NCI-H187 treated with DMSO at 0.1 percent for 48 hours (cell line): Measurements from ENCODE around the gene GADD45G.

Experiments used
- DNase-seq: peaks from one replicate; lab custom pipeline; 2025; lab: John Stamatoyannopoulos, UW

The GADD45G gene

DNA sequence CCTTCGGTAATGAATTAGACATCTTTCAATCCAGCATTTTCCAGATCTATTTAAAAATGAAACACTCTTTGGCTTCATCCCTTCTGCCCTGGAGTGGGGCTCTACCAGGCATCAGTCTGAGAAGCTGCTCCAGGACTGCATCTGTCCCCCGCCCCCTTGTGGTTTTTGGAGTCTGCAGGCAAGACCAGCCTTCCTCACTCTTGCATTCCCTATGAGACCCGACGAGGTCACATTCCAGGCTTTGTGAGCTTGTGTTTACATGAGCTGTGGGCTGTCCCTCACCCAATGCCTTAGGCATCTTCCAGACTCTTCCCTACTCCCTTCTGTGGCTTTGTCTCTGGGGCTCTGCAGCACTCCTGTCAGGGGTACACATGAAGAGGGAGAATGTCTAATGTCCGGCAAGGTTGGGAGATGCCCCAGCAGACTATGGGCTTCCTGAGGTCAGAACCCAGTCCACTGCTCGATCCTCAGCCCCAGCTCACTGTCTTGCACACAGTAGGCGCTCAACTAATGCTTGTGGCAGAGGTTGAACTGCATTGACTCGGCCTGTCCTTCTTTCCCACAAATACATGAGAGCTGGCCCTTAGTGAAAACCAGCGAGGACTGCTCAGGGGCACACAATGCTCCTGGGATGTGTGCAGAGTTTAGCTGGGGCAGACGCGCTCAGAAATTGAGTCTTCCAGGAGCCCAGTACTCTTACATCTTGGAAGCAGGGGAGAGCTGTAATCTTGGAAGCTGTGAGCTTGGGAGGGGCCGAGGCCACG, 11.7 kb upstream of the GADD45G start:
- no peak for DNase-seq

DNA sequence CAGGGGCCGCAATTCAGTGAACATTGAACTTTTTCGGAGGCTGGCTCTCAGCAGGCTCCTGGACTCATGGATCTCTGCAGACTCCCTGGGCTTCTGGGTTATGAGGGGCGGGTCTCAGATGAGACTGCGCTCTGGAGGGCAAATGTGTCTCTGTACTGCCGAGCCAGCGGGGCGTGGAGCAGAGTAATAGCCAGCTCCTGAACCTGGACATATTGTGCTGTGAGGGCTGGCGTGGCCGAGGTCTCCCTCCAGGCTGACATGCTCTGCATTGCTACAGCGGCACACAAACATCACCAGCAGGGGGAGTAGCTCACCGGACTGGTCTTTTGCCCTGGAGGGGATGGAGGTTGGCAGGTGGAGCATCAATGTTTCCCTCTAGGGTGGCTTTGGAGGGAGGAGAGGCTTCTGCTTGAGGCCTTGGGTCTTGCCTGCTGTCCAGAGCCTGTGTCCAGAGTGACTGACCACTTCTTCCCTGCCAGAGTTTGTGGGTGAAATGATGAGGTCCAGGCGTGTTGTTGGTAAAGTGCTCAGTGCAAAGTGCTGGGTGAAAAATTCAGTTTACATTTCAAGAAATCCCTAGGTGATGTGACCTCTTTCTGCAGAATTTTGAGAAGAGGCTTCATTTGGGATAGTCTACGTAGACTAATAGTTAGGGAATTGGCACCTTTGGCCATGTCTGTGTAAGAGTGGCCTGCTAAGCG, 10.9 kb upstream of the GADD45G start:
- no peak for DNase-seq

- no peak for DNase-seq
These were observed 9.8 kb upstream of the GADD45G start for GRCh38 chr9:89594811-89595550.

GRCh38 chr9:89595646-89596045, 9.2 kb upstream of the GADD45G start:
- no peak for DNase-seq

DNA sequence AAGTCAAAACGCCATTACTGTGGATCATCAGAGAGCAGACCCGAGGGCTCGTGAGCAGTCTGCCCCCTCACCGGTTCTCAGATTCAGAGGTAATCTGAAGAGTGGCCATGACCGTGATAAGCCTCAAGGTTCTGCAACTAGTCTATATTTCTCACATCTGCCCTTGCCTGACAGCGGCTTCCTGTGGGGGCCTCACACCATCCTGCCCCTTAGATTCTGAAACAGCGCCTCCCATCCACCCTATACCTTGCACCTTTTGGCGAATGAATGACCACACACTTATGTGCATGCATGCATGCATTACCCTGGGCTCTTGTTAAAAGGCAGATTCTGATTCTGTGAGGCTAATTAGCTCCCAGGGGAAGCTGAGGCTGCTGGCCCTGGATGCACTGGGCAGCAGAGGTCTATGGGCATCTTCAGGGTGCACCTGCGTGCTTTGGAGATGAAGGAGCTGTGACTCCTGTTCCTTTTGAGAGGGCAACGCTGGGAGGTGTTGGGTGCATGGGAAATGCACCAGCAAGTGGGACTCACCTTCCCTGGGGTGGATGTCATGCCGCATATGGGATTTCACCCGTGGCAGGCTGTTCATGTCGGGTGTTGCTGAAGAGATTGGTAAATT, 7.8 kb upstream of the GADD45G start:
- DNase-seq: no peak

GRCh38 chr9:89597711-89598362, 7.0 kb upstream of the GADD45G start:
- no peak for DNase-seq

DNA sequence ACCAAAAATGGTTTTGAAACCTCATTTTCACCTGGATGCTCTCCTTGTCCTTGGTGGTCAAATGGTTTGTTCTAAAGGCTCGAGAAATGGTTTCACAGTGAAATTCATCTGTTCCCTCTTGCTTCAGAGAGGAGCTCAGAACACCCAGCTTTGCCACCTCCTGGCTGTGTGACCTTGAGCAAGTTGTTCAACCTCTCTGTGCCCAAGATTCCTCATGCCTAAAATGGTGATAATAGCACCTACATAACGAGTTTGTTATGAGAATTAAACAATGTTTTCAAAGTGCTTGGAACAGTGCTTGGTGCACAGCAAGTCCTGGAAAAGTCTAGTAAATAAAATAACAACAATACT, 6.5 kb upstream of the GADD45G start:
- DNase-seq: no peak

DNA sequence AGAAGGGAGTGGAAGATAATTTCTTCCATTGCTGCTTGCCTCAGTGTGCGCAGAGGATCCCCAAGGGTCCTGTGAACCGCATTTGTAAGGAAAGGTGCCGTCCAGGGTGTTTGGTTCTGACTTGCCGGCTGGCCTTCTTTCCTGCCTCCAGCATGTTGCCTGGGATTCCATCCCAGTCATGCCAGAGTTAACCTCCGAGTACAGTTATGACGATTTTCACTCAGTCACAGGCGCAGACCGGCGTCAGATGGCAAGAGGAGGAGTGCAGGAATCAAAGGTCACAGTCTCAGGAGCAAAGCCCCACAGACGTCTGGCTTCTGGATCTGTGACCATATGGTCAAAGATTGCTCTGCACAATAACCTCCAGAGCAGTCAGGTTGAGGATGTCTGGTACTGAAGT, 5.9 kb upstream of the GADD45G start:
- DNase-seq: no peak

- no peak for DNase-seq
These were observed 4.0 kb upstream of the GADD45G start for GRCh38 chr9:89600831-89601230.

DNA sequence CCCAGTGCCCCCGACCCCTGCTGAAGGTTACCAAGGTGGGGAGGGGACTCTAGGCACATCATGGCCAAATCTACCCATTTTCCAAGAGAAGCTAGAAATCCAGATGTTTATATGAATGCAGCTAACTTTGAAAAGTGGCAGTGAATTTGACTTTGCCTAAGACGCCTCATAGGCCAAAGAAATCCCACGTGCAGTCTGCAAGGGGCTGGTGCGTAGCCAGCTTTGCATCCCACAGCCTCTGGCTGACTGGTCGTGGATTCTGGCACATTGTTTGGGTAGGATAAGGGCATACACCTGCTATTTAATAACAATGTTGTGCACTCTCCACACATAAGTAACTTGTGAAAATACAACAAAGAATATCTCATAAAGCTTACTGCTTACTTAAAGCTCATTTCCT, 3.5 kb upstream of the GADD45G start:
- DNase-seq: no peak

DNA sequence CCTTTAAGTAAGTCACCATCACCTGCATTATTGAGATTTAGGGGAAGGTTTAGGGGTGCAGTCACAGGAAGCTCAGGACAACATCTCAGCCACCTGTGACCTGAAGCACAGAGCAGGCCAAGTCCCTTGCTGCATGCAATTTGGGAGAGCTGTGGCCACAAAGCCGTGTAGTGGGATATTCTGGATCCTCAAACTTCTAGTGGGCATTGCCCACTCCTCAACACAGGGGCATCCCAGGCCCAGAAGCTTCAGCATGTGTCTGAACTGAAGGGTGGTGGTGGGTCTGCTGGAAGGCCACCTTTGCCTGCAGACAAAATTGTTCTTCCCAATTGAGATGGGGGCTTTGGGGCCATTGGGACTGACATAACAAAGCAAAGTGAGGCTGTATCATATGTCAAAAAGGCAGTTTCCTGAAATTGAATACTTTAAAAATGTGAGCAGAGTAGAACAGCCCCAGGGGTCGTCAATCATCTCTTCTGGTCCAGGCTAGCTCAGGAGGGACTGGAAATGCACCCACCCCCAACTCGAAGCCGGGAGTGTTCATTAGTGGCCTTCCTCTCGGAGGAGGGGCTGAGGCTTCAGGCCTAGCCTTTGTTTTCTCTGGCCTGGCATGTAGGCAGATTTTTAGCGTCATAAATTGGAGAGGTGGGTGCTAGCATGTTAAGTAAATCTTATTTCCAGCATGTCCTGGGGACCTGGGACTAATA, 2.8 kb upstream of the GADD45G start:
- no peak for DNase-seq

- DNase-seq: peak; percentile 57
These were observed 1.6 kb upstream of the GADD45G start for GRCh38 chr9:89602978-89603766.

GRCh38 chr9:89603767-89604665, 796 bp upstream of the GADD45G start:
- DNase-seq: no peak

- DNase-seq: no peak
These were observed 745 bp downstream of the GADD45G start for GRCh38 chr9:89605465-89606048.

DNA sequence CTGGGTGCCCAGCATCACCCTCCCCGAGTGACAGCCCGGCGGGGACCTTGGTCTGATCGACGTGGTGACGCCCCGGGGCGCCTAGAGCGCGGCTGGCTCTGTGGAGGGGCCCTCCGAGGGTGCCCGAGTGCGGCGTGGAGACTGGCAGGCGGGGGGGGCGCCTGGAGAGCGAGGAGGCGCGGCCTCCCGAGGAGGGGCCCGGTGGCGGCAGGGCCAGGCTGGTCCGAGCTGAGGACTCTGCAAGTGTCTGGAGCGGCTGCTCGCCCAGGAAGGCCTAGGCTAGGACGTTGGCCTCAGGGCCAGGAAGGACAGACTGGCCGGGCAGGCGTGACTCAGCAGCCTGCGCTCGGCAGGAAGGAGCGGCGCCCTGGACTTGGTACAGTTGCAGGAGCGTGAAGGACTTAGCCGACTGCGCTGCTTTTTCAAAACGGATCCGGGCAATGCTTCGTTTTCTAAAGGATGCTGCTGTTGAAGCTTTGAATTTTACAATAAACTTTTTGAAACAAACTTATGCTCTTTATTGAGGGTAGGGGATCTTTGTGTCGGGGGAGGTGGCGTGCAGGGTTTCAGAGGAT, 1.3 kb downstream of the GADD45G start:
- no peak for DNase-seq

DNA sequence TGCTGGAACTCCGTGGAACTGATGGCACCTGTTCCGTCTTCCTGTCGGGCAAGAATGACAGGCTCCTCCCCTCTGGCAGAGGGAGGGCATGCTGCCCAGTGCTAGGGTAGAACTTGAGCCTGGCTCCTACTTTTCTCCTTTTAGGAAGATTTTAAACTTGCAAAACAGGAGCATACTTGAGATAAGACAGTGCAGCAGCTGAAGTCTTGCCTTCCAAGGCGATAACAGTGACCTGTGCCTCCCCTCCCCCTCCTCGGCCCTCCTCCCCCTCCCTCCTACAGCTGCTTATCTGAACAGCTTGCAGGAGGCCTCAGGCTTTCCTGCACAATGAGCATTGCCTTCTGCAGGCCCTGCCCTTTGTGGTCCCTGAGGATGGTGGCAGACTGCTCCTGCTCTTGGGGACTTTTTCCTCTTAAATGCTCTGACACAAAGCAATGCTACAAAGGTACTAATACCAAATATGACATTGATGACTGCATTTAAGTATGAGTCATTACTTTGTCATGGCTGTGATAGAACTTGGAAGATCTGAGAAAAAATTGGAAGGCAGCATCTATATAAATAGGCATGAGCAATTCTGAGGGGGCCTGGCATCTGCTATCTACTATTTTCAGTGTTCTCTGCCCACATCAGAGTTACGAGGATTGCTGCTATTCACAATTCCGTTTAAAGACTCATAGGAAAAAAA, 2.0 kb downstream of the GADD45G start:
- DNase-seq: no peak

DNA sequence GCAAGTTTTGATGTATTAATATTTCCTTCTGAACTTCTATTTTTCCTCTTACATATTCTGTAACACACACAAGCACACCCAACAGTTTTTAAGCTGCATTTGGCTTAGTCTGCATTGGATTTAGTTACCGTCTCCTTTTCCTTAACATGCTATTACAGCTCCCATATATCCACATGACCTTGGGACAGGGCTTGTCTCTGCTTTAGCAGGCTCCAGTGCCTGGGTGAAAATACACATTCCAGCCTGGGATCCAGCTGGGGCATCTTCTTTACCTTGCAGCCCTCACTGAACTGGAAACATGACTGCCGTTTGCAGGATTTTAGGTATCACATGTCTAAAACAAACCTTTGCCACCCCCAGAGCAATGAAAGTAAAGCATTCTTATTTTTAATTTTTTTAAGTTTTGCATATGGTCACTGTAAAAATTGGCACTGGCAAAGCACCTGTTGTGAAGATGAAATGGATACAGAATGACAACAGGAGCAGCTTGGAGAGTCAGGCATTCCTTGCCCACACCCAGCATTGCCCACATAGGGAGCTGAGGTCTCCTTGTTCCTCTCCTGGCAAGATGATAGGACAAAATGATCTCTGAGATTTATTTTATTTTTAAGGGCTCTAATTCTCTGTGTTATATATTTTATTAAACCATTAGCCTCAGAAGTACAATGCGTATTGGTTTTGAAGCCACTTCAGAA, 4.0 kb downstream of the GADD45G start:
- no peak for DNase-seq
